ENCODE results near the gene LOXL1. TPM values are rescaled to one million over a fixed set of nuclear protein-coding genes. Genes with fewer than 3 reads are reported as not detected.

Gene LOXL1
- polyA plus RNA-seq, 1 of the 3 experiments (the other 2 are of a cell fraction): 50.3 TPM

- DNase-seq: no peak
- CTCF ChIA-PET: interaction anchor here (0.5 to 3.8 kb wide), 6 partner anchors 9 to 344 kb away, joined by 3 to 33 read pairs (median 4); partner anchors contain the start of gene TBC1D21
- Histone ChIP-seq H3K4me1 (ENCODE audit: control insufficient read depth in 1 of 2, insufficient read depth in 2 of 2, low read depth in 1 of 2, low read length in 1 of 2) (peaks cover 0 to 12% of the 10 kb centered on the region in 2 experiments; a peak in 1 of 4 replicates), H3K27ac (ENCODE audit: low read depth in 2 of 2, low read length in 1 of 2) (no peak overlapping the region), H3K9me3 (no peaks in the 10 kb centered on the region), H3K4me2 (no peak overlapping the region), H4K20me1 (ENCODE audit: insufficient read depth) (no peaks in the 10 kb centered on the region), H2AFZ (ENCODE audit: low read depth) (no peak overlapping the region), H3F3A (replicated peaks; ENCODE audit: insufficient read depth) (no peaks in the 10 kb centered on the region), H3K27me3 (ENCODE audit: insufficient read depth) (0 out of 2 replicates have a peak, but pooled peaks cover 3% of the 10 kb centered on the region), H3K9ac (no peak overlapping the region), H3K36me3 (replicated peaks in 1 of 2; ENCODE audit: control insufficient read depth in 1 of 2, insufficient read depth in 2 of 2, low read length in 1 of 2) (no peaks in the 10 kb centered on the region), H3K9me2 (no peaks in the 10 kb centered on the region), H3K4me3 (ENCODE audit: low read depth in 2 of 2, low read length in 1 of 2) (no peak overlapping the region), H3K79me2 (ENCODE audit: insufficient read depth) (no peaks in the 10 kb centered on the region)
- 20% methylated on average over 1 of the region's 1 CpG for WGBS (ENCODE audit: low lambda C conversion rate)
- no peak for TF ChIP-seq ZBTB33 (IDR thresholded peaks at IDR 0.05; ENCODE audit: borderline replicate concordance, low read depth)
- TF ChIP-seq FOSL2 (IDR thresholded peaks at IDR 0.05; ENCODE audit: borderline replicate concordance, low read depth): no peak
- TF ChIP-seq REST (IDR thresholded peaks at IDR 0.05; ENCODE audit: low read depth, low read length): no peak
- TF ChIP-seq USF1 (IDR thresholded peaks at IDR 0.05; ENCODE audit: borderline replicate concordance, low read depth): no peak
- no peak for TF ChIP-seq POLR2AphosphoS5 (IDR thresholded peaks at IDR 0.05; ENCODE audit: low read depth, low read length)
- TF ChIP-seq FOXM1 (IDR thresholded peaks at IDR 0.05; ENCODE audit: low read depth): no peak
- no peak for TF ChIP-seq FOXJ3 (CRISPR knock-in tag; IDR thresholded peaks at IDR 0.05)
- POLR2A ChIA-PET: no interaction called here
These were observed 36.5 kb upstream of the LOXL1 start for GRCh38 chr15:73889762-73890124.
